HG03469 (cell line): ENCODE data around the gene GJC3.
A peak's percentile ranks its signal among the peaks of the same experiment; 100 is the strongest.
"Not testable (repeated sequence)": the region's sequence is repeated elsewhere in the genome, so short reads cannot be mapped to it uniquely, and the experiment has no call there.

Experiments used
- ATAC-seq: cut with Tn5 transposase; IDR thresholded peaks from one replicate; pipeline ENCODE4 v1.9.1; 2021; ENCODE audit warnings: mild to moderate bottlenecking, moderate library complexity, moderate number of reproducible peaks; ENCODE audit not compliant: unreplicated experiment

Gene GJC3

GRCh38 chr7:99930376-99930775 is 956 bp upstream of the GJC3 start:
- ATAC-seq = no peak

GRCh38 chr7:99929730-99930053 is 272 bp upstream of the GJC3 start:
- no peak for ATAC-seq

GRCh38 chr7:99928188-99928587 is 1.2 kb downstream of the GJC3 start:
- ATAC-seq = no peak

GRCh38 chr7:99927536-99927935 is 1.9 kb downstream of the GJC3 start:
- no peak for ATAC-seq

- no peak for ATAC-seq
These were observed 3.1 kb downstream of the GJC3 start for GRCh38 chr7:99926321-99926720.

GRCh38 chr7:99923200-99923599 is 6.2 kb downstream of the GJC3 start:
- no peak for ATAC-seq

GRCh38 chr7:99920149-99920548 is 9.3 kb downstream of the GJC3 start:
- ATAC-seq = no peak

- no peak for ATAC-seq
These were observed 9.7 kb downstream of the GJC3 start for GRCh38 chr7:99919814-99920112.

GRCh38 chr7:99918959-99919813 is 10.2 kb downstream of the GJC3 start, which contains the start of gene TRIM4:
TSS of gene TRIM4 (minus strand) at chr7:99919530. CDS start at chr7:99919401, 129 bp downstream.
- peak; percentile 76 for ATAC-seq

GRCh38 chr7:99910976-99911375 is 18.4 kb downstream of the GJC3 start:
- ATAC-seq = no peak

GRCh38 chr7:99901581-99901980 is 27.8 kb downstream of the GJC3 start:
- ATAC-seq = no peak

- no peak for ATAC-seq
These were observed 29.4 kb downstream of the GJC3 start for GRCh38 chr7:99899830-99900519.

- ATAC-seq = no peak
These were observed 30.6 kb downstream of the GJC3 start for GRCh38 chr7:99898836-99899235.

- ATAC-seq = no peak
These were observed 31.4 kb downstream of the GJC3 start for GRCh38 chr7:99898023-99898357.

GRCh38 chr7:99897322-99898022 is 31.9 kb downstream of the GJC3 start:
- ATAC-seq = no peak

GRCh38 chr7:99894738-99895137 is 34.7 kb downstream of the GJC3 start:
- no peak for ATAC-seq

- ATAC-seq = no peak
These were observed 36.1 kb downstream of the GJC3 start for GRCh38 chr7:99893280-99893679.

GRCh38 chr7:99890348-99890747 is 39.1 kb downstream of the GJC3 start:
- not testable (repeated sequence) for ATAC-seq

- ATAC-seq = not testable (repeated sequence)
These were observed 41.1 kb downstream of the GJC3 start for GRCh38 chr7:99888366-99888765.

GRCh38 chr7:99881370-99881769 is 48.0 kb downstream of the GJC3 start:
- no peak for ATAC-seq

- ATAC-seq = no peak
These were observed 52.5 kb downstream of the GJC3 start, which contains the start of gene OR2AE1 for GRCh38 chr7:99876933-99877332. TSS of gene OR2AE1 (minus strand) at chr7:99877033. CDS start at chr7:99877033, 0 bp downstream.

GRCh38 chr7:99876491-99876890 is 52.9 kb downstream of the GJC3 start:
- no peak for ATAC-seq
